A549 (cell line): ENCODE measurements around the gene MYRIP. TPM values are rescaled to one million over a fixed set of nuclear protein-coding genes. Genes with fewer than 3 reads are reported as not detected.

Source experiments
- ATAC-seq, 2 experiments: fragments of 200-7000 bp in 1 of 2; fragments of >200 bp in 1 of 2; cut with Nextera tagmentation in 1 of 2; cut with Tn5 transposase in 1 of 2; 3 replicates each; pipeline versions ENCODE4 v1.8.0 to v1.9.1; 2018 to 2020; ENCODE audit warnings: mild to moderate bottlenecking in 1 of 2, moderate library complexity in 1 of 2
- CTCF ChIA-PET: fragments of 300-600 bp; sonication (Branson Sonifier 250); formaldehyde crosslinking; extraction: SDS; loops from one replicate; lab custom pipeline; 2021; ENCODE audit warnings: antibody characterized with exemption, inconsistent platforms; lab: Yijun Ruan, JAX
- POLR2A ChIA-PET: fragments of 350-600 bp; formaldehyde crosslinking; extraction: SDS; loops from one replicate; lab custom pipeline; 2021; ENCODE audit warnings: antibody characterized with exemption, inconsistent platforms; lab: Yijun Ruan, JAX
- DNase-seq, 2 experiments: peaks; one replicate each; pipeline versions ENCODE4 v3.0.0 to v3.0.0-alpha.2; 2011 to 2016; ENCODE audit warnings: low read depth in 1 of 2, low spot score in 1 of 2
- FAIRE-seq: peaks from 2 replicates; lab custom pipeline; 2011; peaks lifted over from hg19 to GRCh38; lab: Jason Lieb, UNC
- H3K27ac ChIP-seq, 2 experiments: fragments of >200 bp; sonication (Bioruptor Twin); formaldehyde crosslinking; 3 replicates each; pipeline ENCODE4 v1.5.1; 2016 to 2017
- H3K4me1 ChIP-seq: fragments of >200 bp; sonication (Bioruptor Twin); formaldehyde crosslinking; 3 replicates; pipeline ENCODE4 v1.6.1; 2016
- H3K4me2 ChIP-seq: fragments of >200 bp; sonication (Bioruptor Twin); formaldehyde crosslinking; 3 replicates; pipeline ENCODE4 v1.6.1; 2016
- H3K4me3 ChIP-seq: fragments of >200 bp; sonication (Bioruptor Twin); formaldehyde crosslinking; 3 replicates; pipeline ENCODE4 v1.5.1; 2016
- H3K9me3 ChIP-seq: fragments of >200 bp; sonication (Bioruptor Twin); formaldehyde crosslinking; 3 replicates; pipeline ENCODE4 v1.6.1; 2016
- ATOH8 ChIP-seq: fragments of 250-450 bp; sonication (Bioruptor Pico); IDR thresholded peaks from 2 replicates; pipeline ENCODE4 v1.5.0; 2020; ENCODE audit warnings: low read depth, mild to moderate bottlenecking, moderate library complexity
- CHD2 ChIP-seq: fragments of 150-350 bp; IDR thresholded peaks from 2 replicates; pipeline ENCODE4 v1.6.1; 2014; ENCODE audit warnings: low read length; ENCODE audit not compliant: partially characterized antibody
- CHD4 ChIP-seq: fragments of 200-600 bp; sonication (generic); IDR thresholded peaks from 2 replicates; pipeline ENCODE4 v1.6.1; 2016; ENCODE audit warnings: antibody characterized with exemption, mild to moderate bottlenecking, borderline replicate concordance
- EHMT2 ChIP-seq: fragments of 200-600 bp; sonication (generic); IDR thresholded peaks from 2 replicates; pipeline ENCODE4 v1.6.1; 2016; ENCODE audit warnings: antibody characterized with exemption, low read depth, mild to moderate bottlenecking, moderate library complexity
- EP300 ChIP-seq, 2 experiments: fragments of >200 bp; sonication (Bioruptor Twin); formaldehyde crosslinking; IDR thresholded peaks; 2 replicates in 1 of 2; 3 replicates in 1 of 2; pipeline ENCODE4 v1.6.1; 2016 to 2017
- FOSL2 ChIP-seq, 2 experiments: fragments of 450-650 bp in 1 of 2; fragments of >200 bp in 1 of 2; sonication (Bioruptor Twin) in 1 of 2; formaldehyde crosslinking; IDR thresholded peaks; 2 replicates each; pipeline versions ENCODE4 v1.5.0 to v1.6.1; 2016 to 2020; ENCODE audit warnings: mild to moderate bottlenecking in 1 of 2, moderate library complexity in 1 of 2
- FOXS1 ChIP-seq: fragments of 250-450 bp; sonication (Bioruptor Pico); IDR thresholded peaks from 2 replicates; pipeline ENCODE4 v1.5.0; 2020; ENCODE audit warnings: mild to moderate bottlenecking, moderate library complexity
- GATA3 ChIP-seq: IDR thresholded peaks from 2 replicates; pipeline ENCODE4 v1.6.1; 2012; ENCODE audit warnings: borderline replicate concordance
- HDAC2 ChIP-seq: fragments of 200-600 bp; sonication (generic); IDR thresholded peaks from 2 replicates; pipeline ENCODE4 v1.6.1; 2016
- HOXA7 ChIP-seq: fragments of 250-450 bp; sonication (Bioruptor Pico); IDR thresholded peaks from 2 replicates; pipeline ENCODE4 v1.5.0; 2020; ENCODE audit warnings: mild to moderate bottlenecking, moderate library complexity
- HOXB13 ChIP-seq: fragments of 250-450 bp; sonication (Bioruptor Pico); IDR thresholded peaks from 2 replicates; pipeline ENCODE4 v1.5.0; 2020; ENCODE audit warnings: low read depth, mild to moderate bottlenecking, moderate library complexity
- JUNB ChIP-seq: fragments of >200 bp; sonication (Bioruptor Twin); formaldehyde crosslinking; IDR thresholded peaks from 2 replicates; pipeline ENCODE4 v1.6.1; 2016
- KDM1A ChIP-seq: fragments of 200-600 bp; sonication (generic); IDR thresholded peaks from 2 replicates; pipeline ENCODE4 v1.6.1; 2016; ENCODE audit warnings: low read depth, mild to moderate bottlenecking
- NFE2L2 ChIP-seq: fragments of 150-350 bp; conservative IDR thresholded peaks from 2 replicates; pipeline ENCODE4 v1.6.1; 2014; ENCODE audit warnings: low read length
- RAD21 ChIP-seq, 2 experiments: fragments of >200 bp in 1 of 2; sonication (Bioruptor Twin) in 1 of 2; formaldehyde crosslinking in 1 of 2; IDR thresholded peaks in 1 of 2; conservative IDR thresholded peaks in 1 of 2; 2 replicates in 1 of 2; 3 replicates in 1 of 2; pipeline ENCODE4 v1.6.1; 2012 to 2018; ENCODE audit warnings: inconsistent platforms in 1 of 2
- REST ChIP-seq: fragments of 200-600 bp; sonication (generic); IDR thresholded peaks from 2 replicates; pipeline ENCODE4 v1.6.1; 2016; ENCODE audit warnings: antibody characterized with exemption, mild to moderate bottlenecking, moderate library complexity
- RFX5 ChIP-seq: fragments of 450-650 bp; IDR thresholded peaks from 2 replicates; pipeline ENCODE4 v1.7.1; 2014; ENCODE audit warnings: antibody characterized with exemption, mild to moderate bottlenecking, moderate library complexity
- SREBF2 ChIP-seq: fragments of 450-650 bp; IDR thresholded peaks from 2 replicates; pipeline ENCODE4 v1.6.1; 2014; ENCODE audit warnings: mild to moderate bottlenecking, moderate library complexity
- TFCP2L1 ChIP-seq: fragments of 250-450 bp; sonication (Bioruptor Pico); IDR thresholded peaks from 2 replicates; pipeline ENCODE4 v1.5.0; 2021; ENCODE audit warnings: mild to moderate bottlenecking
- TP53 ChIP-seq: fragments of 250-450 bp; sonication (Bioruptor Pico); IDR thresholded peaks from 2 replicates; pipeline ENCODE4 v1.5.0; 2021; ENCODE audit warnings: mild to moderate bottlenecking, moderate library complexity
- ZC3H11A ChIP-seq: fragments of 450-650 bp; IDR thresholded peaks from 2 replicates; pipeline ENCODE4 v1.6.1; 2014; ENCODE audit warnings: antibody characterized with exemption, mild to moderate bottlenecking
- WGBS: methylation state at CpG from one replicate; pipeline ENCODE4 v1.1.6; 2017; ENCODE audit errors: missing lambda C conversion rate; 5-methylcytosine and 5-hydroxymethylcytosine counted together
- polyA plus RNA-seq, 4 experiments: library from polyadenylated mRNA; depleted of rRNA in 3 of 4; stranded (reverse); fragments of >200 nt; fragmentation: RNase III in 1 of 4; extraction: RNeasy Plus Mini Kit Qiagen cat#74134 plus additional on column Dnase treatment in 1 of 4; gene quantifications; 2 replicates in 3 of 4; 3 replicates in 1 of 4; pipeline ENCODE4 v1.2.3, GENCODE V29; 2011 to 2017
- TF ChIP-seq, protein P1 (sequence below): fragments of 450-650 bp; IDR thresholded peaks from 2 replicates; pipeline ENCODE4 v1.6.1; 2014; ENCODE audit warnings: antibody characterized with exemption
- TF ChIP-seq, protein P2 (sequence below): fragments of >200 bp; sonication (Bioruptor Twin); formaldehyde crosslinking; IDR thresholded peaks from 3 replicates; pipeline ENCODE4 v1.6.1; 2016
- TF ChIP-seq, protein P3 (sequence below): fragments of >200 bp; sonication (Bioruptor Twin); formaldehyde crosslinking; IDR thresholded peaks from 3 replicates; pipeline ENCODE4 v1.5.1; 2016

The MYRIP gene
- polyA plus RNA-seq, 2 of the 4 experiments (the other 2 are of a cell fraction), result not detected

DNA sequence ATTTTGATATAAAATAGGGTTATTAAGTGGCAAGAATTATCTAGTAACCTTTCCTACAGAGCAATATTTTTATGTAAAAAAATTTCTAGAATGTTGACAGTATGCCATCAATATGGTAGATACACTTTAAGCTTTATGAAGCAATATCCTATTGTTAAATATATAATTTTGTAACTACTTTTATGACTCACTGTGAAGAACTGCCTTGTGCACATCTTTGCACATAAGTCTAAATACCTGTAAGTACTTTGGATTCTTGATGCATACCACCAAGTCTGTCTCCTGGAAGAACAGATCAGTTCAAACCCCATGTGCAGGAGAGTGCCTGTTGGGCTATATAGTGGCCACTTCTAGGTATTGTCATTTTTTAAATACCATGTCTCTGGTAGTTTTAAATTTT lies 294.4 kb downstream of the MYRIP start:
- FAIRE-seq, result no peak
- no peak overlapping the region for H3K27ac ChIP-seq
- H3K4me3 ChIP-seq, result no peak overlapping the region
- ATAC-seq, result no peak
- H3K4me2 ChIP-seq, result no peak overlapping the region
- ChIA-PET POLR2A (no interaction called here), CTCF (no interaction called here)
- TF ChIP-seq CHD4 (no peak), EHMT2 (no peak), SREBF2 (no peak), FOSL2 (IDR thresholded peaks at IDR 0.05) (no peak), FOSL2 (CRISPR knock-in tag; IDR thresholded peaks at IDR 0.05) (no peak), TP53 (CRISPR knock-in tag) (no peak), REST (no peak), HOXA7 (CRISPR knock-in tag) (no peak)
- TF ChIP-seq, protein P1, sequence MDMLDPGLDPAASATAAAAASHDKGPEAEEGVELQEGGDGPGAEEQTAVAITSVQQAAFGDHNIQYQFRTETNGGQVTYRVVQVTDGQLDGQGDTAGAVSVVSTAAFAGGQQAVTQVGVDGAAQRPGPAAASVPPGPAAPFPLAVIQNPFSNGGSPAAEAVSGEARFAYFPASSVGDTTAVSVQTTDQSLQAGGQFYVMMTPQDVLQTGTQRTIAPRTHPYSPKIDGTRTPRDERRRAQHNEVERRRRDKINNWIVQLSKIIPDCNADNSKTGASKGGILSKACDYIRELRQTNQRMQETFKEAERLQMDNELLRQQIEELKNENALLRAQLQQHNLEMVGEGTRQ, result no peak
- TF ChIP-seq, protein P2, sequence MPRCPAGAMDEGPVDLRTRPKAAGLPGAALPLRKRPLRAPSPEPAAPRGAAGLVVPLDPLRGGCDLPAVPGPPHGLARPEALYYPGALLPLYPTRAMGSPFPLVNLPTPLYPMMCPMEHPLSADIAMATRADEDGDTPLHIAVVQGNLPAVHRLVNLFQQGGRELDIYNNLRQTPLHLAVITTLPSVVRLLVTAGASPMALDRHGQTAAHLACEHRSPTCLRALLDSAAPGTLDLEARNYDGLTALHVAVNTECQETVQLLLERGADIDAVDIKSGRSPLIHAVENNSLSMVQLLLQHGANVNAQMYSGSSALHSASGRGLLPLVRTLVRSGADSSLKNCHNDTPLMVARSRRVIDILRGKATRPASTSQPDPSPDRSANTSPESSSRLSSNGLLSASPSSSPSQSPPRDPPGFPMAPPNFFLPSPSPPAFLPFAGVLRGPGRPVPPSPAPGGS, result no peak
- H3K9me3 ChIP-seq, result no peaks in the 10 kb centered on the region
- DNase-seq, result no peak
- H3K4me1 ChIP-seq, result no peaks in the 10 kb centered on the region

DNA sequence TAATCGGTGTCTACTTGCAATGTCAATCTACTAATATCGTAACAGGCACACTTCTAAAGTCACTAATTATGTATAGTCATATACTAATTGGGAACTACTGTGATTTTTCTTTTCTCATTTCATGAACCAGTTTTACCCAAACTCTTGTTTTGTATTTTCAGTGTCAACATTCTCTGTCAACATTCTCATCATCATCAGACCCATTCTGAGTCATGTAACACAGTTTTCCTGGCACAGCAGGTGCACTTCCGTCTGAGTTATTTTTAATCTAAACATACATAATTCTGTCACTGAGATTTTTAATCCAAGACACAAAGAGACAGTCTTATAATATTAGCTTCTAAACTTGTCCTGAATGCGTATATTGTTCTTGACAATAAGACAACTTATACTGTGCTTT lies 295.0 kb downstream of the MYRIP start:
- Histone ChIP-seq H3K4me2 (no peak overlapping the region), H3K4me1 (no peaks in the 10 kb centered on the region), H3K4me3 (no peak overlapping the region), H3K9me3 (no peaks in the 10 kb centered on the region), H3K27ac (no peak overlapping the region)
- no peak for FAIRE-seq
- DNase-seq, result no peak
- TF ChIP-seq TFCP2L1 (CRISPR knock-in tag), result no peak
- TF ChIP-seq ATOH8, result no peak
- TF ChIP-seq JUNB, result no peak
- TF ChIP-seq KDM1A, result no peak
- TF ChIP-seq, protein P3, sequence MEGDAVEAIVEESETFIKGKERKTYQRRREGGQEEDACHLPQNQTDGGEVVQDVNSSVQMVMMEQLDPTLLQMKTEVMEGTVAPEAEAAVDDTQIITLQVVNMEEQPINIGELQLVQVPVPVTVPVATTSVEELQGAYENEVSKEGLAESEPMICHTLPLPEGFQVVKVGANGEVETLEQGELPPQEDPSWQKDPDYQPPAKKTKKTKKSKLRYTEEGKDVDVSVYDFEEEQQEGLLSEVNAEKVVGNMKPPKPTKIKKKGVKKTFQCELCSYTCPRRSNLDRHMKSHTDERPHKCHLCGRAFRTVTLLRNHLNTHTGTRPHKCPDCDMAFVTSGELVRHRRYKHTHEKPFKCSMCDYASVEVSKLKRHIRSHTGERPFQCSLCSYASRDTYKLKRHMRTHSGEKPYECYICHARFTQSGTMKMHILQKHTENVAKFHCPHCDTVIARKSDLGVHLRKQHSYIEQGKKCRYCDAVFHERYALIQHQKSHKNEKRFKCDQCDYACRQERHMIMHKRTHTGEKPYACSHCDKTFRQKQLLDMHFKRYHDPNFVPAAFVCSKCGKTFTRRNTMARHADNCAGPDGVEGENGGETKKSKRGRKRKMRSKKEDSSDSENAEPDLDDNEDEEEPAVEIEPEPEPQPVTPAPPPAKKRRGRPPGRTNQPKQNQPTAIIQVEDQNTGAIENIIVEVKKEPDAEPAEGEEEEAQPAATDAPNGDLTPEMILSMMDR, result no peak
- WGBS, result 22% methylated on average over 4 of the region's 4 CpGs
- ChIA-PET CTCF (no interaction called here), POLR2A (no interaction called here)
- no peak for ATAC-seq

DNA sequence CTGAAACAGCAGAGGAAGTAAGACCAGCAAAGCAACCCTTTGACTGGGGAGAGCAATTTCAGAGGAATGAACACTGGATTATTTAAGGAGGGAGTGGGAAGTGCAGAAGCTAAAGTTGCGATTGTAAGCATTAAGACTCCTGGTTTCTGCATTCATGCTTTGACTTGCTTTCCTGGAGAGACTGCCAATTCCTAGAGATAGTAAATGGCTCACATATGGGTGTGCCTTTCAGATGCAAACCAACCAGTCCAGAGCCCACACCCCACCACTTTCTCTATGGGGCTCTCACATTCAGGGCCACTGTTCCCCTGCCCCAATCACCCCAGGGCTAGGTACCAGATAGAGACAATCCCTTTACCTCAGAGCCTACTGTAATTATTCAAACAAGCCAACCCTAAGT lies 299.2 kb downstream of the MYRIP start:
- Histone ChIP-seq H3K9me3 (no peaks in the 10 kb centered on the region), H3K4me3 (no peak overlapping the region), H3K4me2 (no peak overlapping the region), H3K4me1 (no peaks in the 10 kb centered on the region), H3K27ac (no peak overlapping the region)
- no peak for ATAC-seq
- FAIRE-seq, result no peak
- 54% methylated on average over 1 of the region's 1 CpG for WGBS
- POLR2A ChIA-PET, result no interaction called here
- CTCF ChIA-PET, result no interaction called here
- DNase-seq, result no peak
- TF ChIP-seq KDM1A (no peak), ZC3H11A (no peak), FOXS1 (CRISPR knock-in tag) (no peak), CHD2 (no peak), EP300 (IDR thresholded peaks at IDR 0.05) (no peak), HDAC2 (no peak), HOXB13 (CRISPR knock-in tag) (no peak), JUNB (no peak), GATA3 (no peak), RFX5 (no peak), NFE2L2 (no peak), RAD21 (conservative IDR thresholded peaks at IDR 0.05 in 1 of 2, IDR thresholded peaks at IDR 0.05 in 1 of 2) (no peak)
- TF ChIP-seq, protein P1, result no peak
- TF ChIP-seq, protein P2, result no peak
